Astrocyte of the spinal cord (primary cell): ENCODE data around the gene SLC20A1.

Experiments
- DNase-seq: peaks from one replicate; pipeline ENCODE4 v3.0.0; 2011; ENCODE audit warnings: low read depth, low spot score
- H3K4me3 ChIP-seq: 2 replicates; pipeline ENCODE4 v1.5.1; 2011; ENCODE audit warnings: low read depth, mild to moderate bottlenecking, low read length, moderate library complexity
- in situ Hi-C: cut with HindIII; loops from 2 replicates; pipeline ENCODE4 v1.10.0; 2017; ENCODE audit warnings: low sequenced_read_pairs
- TF ChIP-seq, protein P1 (sequence below): IDR thresholded peaks from 2 replicates; pipeline ENCODE4 v1.5.1; 2012; ENCODE audit warnings: low read depth, mild to moderate bottlenecking, low read length, inconsistent platforms

The SLC20A1 gene

DNA sequence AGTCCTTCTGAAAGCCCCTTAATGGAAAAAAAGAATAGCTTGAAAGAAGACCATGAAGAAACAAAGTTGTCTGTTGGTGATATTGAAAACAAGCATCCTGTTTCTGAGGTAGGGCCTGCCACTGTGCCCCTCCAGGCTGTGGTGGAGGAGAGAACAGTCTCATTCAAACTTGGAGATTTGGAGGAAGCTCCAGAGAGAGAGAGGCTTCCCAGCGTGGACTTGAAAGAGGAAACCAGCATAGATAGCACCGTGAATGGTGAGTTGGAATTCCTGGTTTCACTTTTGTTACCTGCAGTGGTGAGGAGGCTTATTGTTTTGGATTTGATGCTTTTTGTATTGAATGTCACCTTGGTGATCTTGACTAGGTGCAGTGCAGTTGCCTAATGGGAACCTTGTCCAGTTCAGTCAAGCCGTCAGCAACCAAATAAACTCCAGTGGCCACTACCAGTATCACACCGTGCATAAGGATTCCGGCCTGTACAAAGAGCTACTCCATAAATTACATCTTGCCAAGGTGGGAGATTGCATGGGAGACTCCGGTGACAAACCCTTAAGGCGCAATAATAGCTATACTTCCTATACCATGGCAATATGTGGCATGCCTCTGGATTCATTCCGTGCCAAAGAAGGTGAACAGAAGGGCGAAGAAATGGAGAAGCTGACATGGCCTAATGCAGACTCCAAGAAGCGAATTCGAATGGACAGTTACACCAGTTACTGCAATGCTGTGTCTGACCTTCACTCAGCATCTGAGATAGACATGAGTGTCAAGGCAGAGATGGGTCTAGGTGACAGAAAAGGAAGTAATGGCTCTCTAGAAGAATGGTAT is 13.3 kb downstream of the SLC20A1 start:
- H3K4me3 ChIP-seq = no peak overlapping the region
- in situ Hi-C loops = no loop called here
- no peak for DNase-seq
- TF ChIP-seq, protein P1, sequence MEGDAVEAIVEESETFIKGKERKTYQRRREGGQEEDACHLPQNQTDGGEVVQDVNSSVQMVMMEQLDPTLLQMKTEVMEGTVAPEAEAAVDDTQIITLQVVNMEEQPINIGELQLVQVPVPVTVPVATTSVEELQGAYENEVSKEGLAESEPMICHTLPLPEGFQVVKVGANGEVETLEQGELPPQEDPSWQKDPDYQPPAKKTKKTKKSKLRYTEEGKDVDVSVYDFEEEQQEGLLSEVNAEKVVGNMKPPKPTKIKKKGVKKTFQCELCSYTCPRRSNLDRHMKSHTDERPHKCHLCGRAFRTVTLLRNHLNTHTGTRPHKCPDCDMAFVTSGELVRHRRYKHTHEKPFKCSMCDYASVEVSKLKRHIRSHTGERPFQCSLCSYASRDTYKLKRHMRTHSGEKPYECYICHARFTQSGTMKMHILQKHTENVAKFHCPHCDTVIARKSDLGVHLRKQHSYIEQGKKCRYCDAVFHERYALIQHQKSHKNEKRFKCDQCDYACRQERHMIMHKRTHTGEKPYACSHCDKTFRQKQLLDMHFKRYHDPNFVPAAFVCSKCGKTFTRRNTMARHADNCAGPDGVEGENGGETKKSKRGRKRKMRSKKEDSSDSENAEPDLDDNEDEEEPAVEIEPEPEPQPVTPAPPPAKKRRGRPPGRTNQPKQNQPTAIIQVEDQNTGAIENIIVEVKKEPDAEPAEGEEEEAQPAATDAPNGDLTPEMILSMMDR = no peak

DNA sequence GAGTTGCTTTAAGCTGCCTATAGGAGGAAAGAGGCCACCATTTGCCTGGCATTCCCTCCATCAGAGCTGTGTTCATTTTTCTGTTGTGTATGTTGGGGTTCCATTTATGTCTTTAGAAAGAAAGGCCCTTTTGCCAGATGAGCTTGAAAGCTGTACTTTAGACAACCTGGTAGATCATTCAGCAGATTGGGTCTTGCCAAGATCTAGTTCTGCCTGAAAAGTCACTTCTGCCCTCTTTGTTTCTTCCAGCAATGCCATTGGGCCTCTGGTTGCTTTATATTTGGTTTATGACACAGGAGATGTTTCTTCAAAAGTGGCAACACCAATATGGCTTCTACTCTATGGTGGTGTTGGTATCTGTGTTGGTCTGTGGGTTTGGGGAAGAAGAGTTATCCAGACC is 14.4 kb downstream of the SLC20A1 start:
- TF ChIP-seq, protein P1 = no peak
- DNase-seq = no peak
- H3K4me3 ChIP-seq = no peak overlapping the region
- in situ Hi-C loops = no loop called here

DNA sequence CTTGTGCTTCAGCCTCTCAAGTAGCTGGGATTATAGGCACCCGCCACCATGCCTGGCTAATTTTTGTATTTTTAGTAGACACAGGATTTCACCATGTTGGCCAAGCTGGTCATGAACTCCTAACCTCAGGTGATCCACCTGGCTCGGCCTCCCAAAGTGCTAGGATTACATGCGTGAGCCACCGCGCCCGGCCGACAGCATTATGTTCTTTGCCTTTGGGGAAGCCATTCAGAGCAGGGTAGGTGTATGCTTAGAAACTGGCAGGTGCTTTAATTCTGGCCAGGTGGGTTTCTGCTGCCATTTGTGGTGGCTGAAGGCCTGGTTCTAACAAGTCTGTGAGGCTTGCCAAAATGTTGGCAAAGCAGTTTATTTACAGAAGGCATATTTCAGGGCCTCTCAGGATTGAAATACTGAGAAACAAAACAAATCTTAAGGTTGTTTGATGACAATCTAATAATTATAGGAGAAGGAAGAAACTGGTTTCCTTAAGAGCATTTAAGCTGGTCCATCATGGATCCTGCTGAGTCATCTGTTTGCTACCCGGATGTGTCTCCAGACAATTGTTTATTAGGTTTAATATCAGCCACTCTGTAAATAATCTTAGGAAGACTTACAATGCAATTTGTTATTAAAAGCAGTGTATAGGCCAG is 16.0 kb downstream of the SLC20A1 start:
- no peak overlapping the region for H3K4me3 ChIP-seq
- DNase-seq = no peak
- TF ChIP-seq, protein P1 = no peak
- in situ Hi-C loops = no loop called here

DNA sequence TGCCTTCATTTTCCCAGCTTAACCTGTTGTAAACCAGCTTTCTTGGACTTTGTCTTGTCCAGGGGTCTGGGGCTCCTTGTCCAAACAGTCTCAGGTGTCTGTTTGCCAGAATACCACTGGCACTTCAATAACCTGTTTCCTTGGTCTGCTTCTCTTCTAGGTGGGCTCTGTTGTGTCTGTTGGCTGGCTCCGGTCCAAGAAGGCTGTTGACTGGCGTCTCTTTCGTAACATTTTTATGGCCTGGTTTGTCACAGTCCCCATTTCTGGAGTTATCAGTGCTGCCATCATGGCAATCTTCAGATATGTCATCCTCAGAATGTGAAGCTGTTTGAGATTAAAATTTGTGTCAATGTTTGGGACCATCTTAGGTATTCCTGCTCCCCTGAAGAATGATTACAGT is 17.0 kb downstream of the SLC20A1 start:
- in situ Hi-C loops = no loop called here
- DNase-seq = no peak
- TF ChIP-seq, protein P1 = no peak
- no peak overlapping the region for H3K4me3 ChIP-seq

DNA sequence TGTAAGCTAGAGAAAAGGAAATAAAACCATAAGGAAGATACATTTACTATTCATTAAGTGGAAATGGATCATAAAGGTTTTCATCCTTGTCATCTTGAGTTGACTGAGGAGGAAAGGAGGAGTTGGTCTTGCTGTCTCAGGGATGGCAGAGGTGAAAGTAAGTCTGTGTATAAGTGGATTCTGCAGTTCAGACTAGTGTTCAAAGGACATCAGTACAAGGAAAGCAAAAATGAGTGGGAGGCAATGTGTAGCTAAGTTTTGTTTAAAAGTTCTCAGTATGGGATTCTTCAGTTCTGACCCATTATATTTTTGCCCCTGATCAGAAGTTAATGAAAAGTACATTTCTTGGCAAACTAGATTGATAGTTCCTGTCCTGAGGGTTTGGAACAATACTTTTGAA is 18.9 kb downstream of the SLC20A1 start:
- H3K4me3 ChIP-seq = no peak overlapping the region
- no peak for DNase-seq
- TF ChIP-seq, protein P1 = no peak
- in situ Hi-C loops = no loop called here

DNA sequence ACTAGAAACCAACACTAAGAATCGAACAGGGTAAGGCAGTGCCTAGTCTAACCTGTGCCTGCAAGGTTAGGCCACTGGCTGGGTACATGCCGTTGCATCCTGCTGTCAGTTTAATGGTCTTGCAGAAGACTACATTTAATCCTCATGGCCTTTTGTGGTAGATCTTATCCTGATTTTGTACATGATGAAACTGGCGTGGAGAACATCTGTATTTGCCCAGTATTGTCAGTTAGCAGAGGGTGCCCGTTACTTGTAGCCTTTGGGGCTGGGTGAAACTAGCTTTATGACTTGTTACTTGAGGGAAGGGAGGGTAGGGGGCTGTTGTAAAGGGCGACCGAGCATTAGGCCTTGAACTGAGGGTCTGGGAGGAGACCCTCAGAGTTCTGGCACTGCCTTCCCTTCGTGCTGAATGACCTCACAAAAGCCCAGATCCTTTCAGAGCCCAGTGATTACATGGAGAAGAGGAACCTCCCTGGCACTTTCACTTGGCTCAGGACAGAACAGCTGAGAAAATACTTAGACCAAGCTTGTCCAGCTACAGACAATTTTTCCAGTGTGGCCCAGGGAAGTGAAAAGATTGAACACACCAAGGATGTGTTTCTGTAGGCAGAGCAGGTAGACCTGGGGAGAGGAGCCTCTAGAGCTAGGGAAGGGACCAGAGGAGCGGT is 19.5 kb downstream of the SLC20A1 start:
- H3K4me3 ChIP-seq = no peak overlapping the region
- no peak for DNase-seq
- in situ Hi-C loops = no loop called here
- TF ChIP-seq, protein P1 = no peak
